Loucy (cell line): ENCODE data around the gene THSD7A.

Experiments used
- H2AFZ ChIP-seq: fragments of 200-600 bp; sonication (generic); 2 replicates; pipeline ENCODE4 v1.6.0; 2016; ENCODE audit warnings: antibody characterized with exemption, mild to moderate bottlenecking, low read length, moderate library complexity
- H3F3A ChIP-seq: fragments of 200-600 bp; 2 replicates; pipeline ENCODE4 v1.6.0; 2016; ENCODE audit warnings: antibody characterized with exemption, low read depth, mild to moderate bottlenecking
- H3K27me3 ChIP-seq: fragments of 200-600 bp; sonication (generic); 2 replicates; pipeline ENCODE4 v1.6.1; 2014; ENCODE audit warnings: low read length, mild to moderate bottlenecking; ENCODE audit not compliant: insufficient read depth, poor library complexity, severe bottlenecking
- H3K36me3 ChIP-seq: fragments of 200-600 bp; sonication (generic); 2 replicates; pipeline ENCODE4 v1.6.1; 2016; ENCODE audit warnings: low read length; ENCODE audit not compliant: insufficient read depth
- H3K4me1 ChIP-seq: fragments of 200-600 bp; sonication (generic); 2 replicates; pipeline ENCODE4 v1.5.1; 2014; ENCODE audit warnings: low read length, mild to moderate bottlenecking; ENCODE audit not compliant: insufficient read depth, poor library complexity, severe bottlenecking
- H3K4me2 ChIP-seq: fragments of 200-600 bp; sonication (generic); 2 replicates; pipeline ENCODE4 v1.6.0; 2014; ENCODE audit warnings: antibody characterized with exemption, low read length, low read depth, mild to moderate bottlenecking; ENCODE audit not compliant: poor library complexity, severe bottlenecking
- H3K4me3 ChIP-seq: fragments of 200-600 bp; sonication (generic); 2 replicates; pipeline ENCODE4 v1.5.1; 2014; ENCODE audit warnings: low read length, mild to moderate bottlenecking, mixed read lengths; ENCODE audit not compliant: poor library complexity, severe bottlenecking
- H3K79me2 ChIP-seq: fragments of 200-600 bp; sonication (generic); 2 replicates; pipeline ENCODE4 v1.6.1; 2014; ENCODE audit warnings: low read length; ENCODE audit not compliant: insufficient read depth
- H3K9ac ChIP-seq: fragments of 200-600 bp; sonication (generic); 2 replicates; pipeline ENCODE4 v1.6.0; 2014; ENCODE audit warnings: mild to moderate bottlenecking, low read depth, low read length, moderate library complexity; ENCODE audit not compliant: poor library complexity, severe bottlenecking
- H3K9me2 ChIP-seq: fragments of 200-600 bp; sonication (generic); replicated peaks from 2 replicates; pipeline ENCODE4 v1.6.1; 2016; ENCODE audit warnings: low read depth, low read length, mixed read lengths
- H3K9me3 ChIP-seq: fragments of 200-600 bp; sonication (generic); 2 replicates; pipeline ENCODE4 v1.6.1; 2014; ENCODE audit warnings: mild to moderate bottlenecking, antibody characterized with exemption, low read length, low read depth; ENCODE audit not compliant: insufficient read depth
- H4K20me1 ChIP-seq: fragments of 200-600 bp; sonication (generic); 2 replicates; pipeline ENCODE4 v1.6.0; 2014; ENCODE audit warnings: antibody characterized with exemption, low read length, mild to moderate bottlenecking; ENCODE audit not compliant: insufficient read depth, poor library complexity, severe bottlenecking
- CTCF ChIP-seq: fragments of 200-600 bp; sonication (generic); conservative IDR thresholded peaks from 2 replicates; pipeline ENCODE4 v1.5.1; 2014; ENCODE audit warnings: mild to moderate bottlenecking, antibody characterized with exemption, low read length
- EZH2phosphoT487 ChIP-seq: fragments of 200-600 bp; IDR thresholded peaks from 2 replicates; pipeline ENCODE4 v1.6.1; 2018; ENCODE audit warnings: antibody characterized with exemption, mild to moderate bottlenecking, moderate library complexity, borderline replicate concordance

THSD7A gene

GRCh38 chr7:11507929-11508328, 324.1 kb downstream of the THSD7A start:
- H3K36me3 ChIP-seq: no peaks in the 10 kb centered on the region
- no peaks in the 10 kb centered on the region for H3K9me2 ChIP-seq
- H3K4me3 ChIP-seq: no peak overlapping the region
- no peaks in the 10 kb centered on the region for H3K9me3 ChIP-seq
- no peak overlapping the region for H3K4me2 ChIP-seq
- no peak overlapping the region for H2AFZ ChIP-seq
- no peaks in the 10 kb centered on the region for H3K79me2 ChIP-seq
- no peak for TF ChIP-seq EZH2phosphoT487
- TF ChIP-seq CTCF: no peak
- H3F3A ChIP-seq: no peaks in the 10 kb centered on the region
- H4K20me1 ChIP-seq: no peaks in the 10 kb centered on the region
- no peaks in the 10 kb centered on the region for H3K27me3 ChIP-seq
- no peak overlapping the region for H3K9ac ChIP-seq
- H3K4me1 ChIP-seq: no peaks in the 10 kb centered on the region

- Histone ChIP-seq H3K27me3 (no peaks in the 10 kb centered on the region), H3K9me3 (no peaks in the 10 kb centered on the region), H3K4me3 (no peak overlapping the region), H2AFZ (no peak overlapping the region), H3K4me1 (no peaks in the 10 kb centered on the region), H3K9ac (no peak overlapping the region), H3K9me2 (no peaks in the 10 kb centered on the region), H3K36me3 (no peaks in the 10 kb centered on the region), H3K4me2 (no peak overlapping the region), H4K20me1 (no peaks in the 10 kb centered on the region), H3F3A (no peaks in the 10 kb centered on the region), H3K79me2 (no peaks in the 10 kb centered on the region)
- TF ChIP-seq EZH2phosphoT487: no peak
- TF ChIP-seq CTCF: no peak
These were observed 325.6 kb downstream of the THSD7A start for GRCh38 chr7:11506417-11506816.

GRCh38 chr7:11505471-11505985, 326.5 kb downstream of the THSD7A start:
- H3F3A ChIP-seq: no peaks in the 10 kb centered on the region
- TF ChIP-seq EZH2phosphoT487 (no peak), CTCF (no peak)
- H2AFZ ChIP-seq: no peak overlapping the region
- no peak overlapping the region for H3K4me3 ChIP-seq
- H3K9me3 ChIP-seq: no peaks in the 10 kb centered on the region
- H4K20me1 ChIP-seq: no peaks in the 10 kb centered on the region
- no peaks in the 10 kb centered on the region for H3K9me2 ChIP-seq
- no peaks in the 10 kb centered on the region for H3K79me2 ChIP-seq
- H3K4me1 ChIP-seq: no peaks in the 10 kb centered on the region
- H3K27me3 ChIP-seq: no peaks in the 10 kb centered on the region
- H3K9ac ChIP-seq: no peak overlapping the region
- H3K36me3 ChIP-seq: no peaks in the 10 kb centered on the region
- H3K4me2 ChIP-seq: no peak overlapping the region
